Measurements from ENCODE around the gene LUZP1.

LUZP1 gene

GRCh38 chr1:23168445-23169194 lies at the start of gene LUZP1:
Gene LUZP1, minus strand, starts transcription at chr1:23168856.
- ChIA-PET CTCF (interaction anchor here (1.0 to 18.6 kb wide), 5 partner anchors 9 to 68 kb away, joined by 3 to 174 read pairs (median 21); no protein-coding TSS in a partner anchor), POLR2A (interaction anchor here (0.6 to 1.2 kb wide), 6 partner anchors 8 to 1698 kb away, joined by 3 to 4 read pairs (median 3); no protein-coding TSS in a partner anchor)
- peak; percentile 7 for TF ChIP-seq CTCF (IDR thresholded peaks at IDR 0.05; ENCODE audit: insufficient read depth, low read length, missing control alignments)
- H3K4me3 ChIP-seq (ENCODE audit: low read depth, low read length) = peak within 1 kb of the TSS; percentile 85
- DNase-seq (ENCODE audit: low read depth, low spot score) = no peak

GRCh38 chr1:23217421-23218115 lies 48.9 kb upstream of the LUZP1 start, which contains the start of gene HTR1D:
Gene HTR1D, minus strand, starts transcription at chr1:23217502. Its CDS starts 23,283 bp downstream, at chr1:23194219.
- ChIA-PET POLR2A (no interaction called here), CTCF (interaction anchor here (0.9 to 2.6 kb wide), 6 partner anchors 9 to 118 kb away, joined by 3 to 10 read pairs (median 4); no protein-coding TSS in a partner anchor)
- TF ChIP-seq CTCF (IDR thresholded peaks at IDR 0.05; ENCODE audit: insufficient read depth, low read length, missing control alignments) = no peak
- DNase-seq (ENCODE audit: low read depth, low spot score) = no peak
- peak within 1 kb of the TSS; percentile 40 for H3K4me3 ChIP-seq (ENCODE audit: low read depth, low read length)

- no peak for DNase-seq (ENCODE audit: low read depth, low spot score)
- TF ChIP-seq CTCF (IDR thresholded peaks at IDR 0.05; ENCODE audit: insufficient read depth, low read length, missing control alignments) = peak; percentile 65
- peak overlapping the region; percentile 40 for H3K4me3 ChIP-seq (ENCODE audit: low read depth, low read length)
- CTCF ChIA-PET = interaction anchor here (0.8 to 2.6 kb wide), 11 partner anchors 8 to 117 kb away, joined by 3 to 10 read pairs (median 4); partner anchors contain the start of gene LUZP1
- POLR2A ChIA-PET = no interaction called here
These were observed 48.2 kb upstream of the LUZP1 start for GRCh38 chr1:23216771-23217420.

GRCh38 chr1:23215751-23216449 lies 47.2 kb upstream of the LUZP1 start:
- H3K4me3 ChIP-seq (ENCODE audit: low read depth, low read length) = no peak overlapping the region
- TF ChIP-seq CTCF (IDR thresholded peaks at IDR 0.05; ENCODE audit: insufficient read depth, low read length, missing control alignments) = no peak
- ChIA-PET POLR2A (no interaction called here), CTCF (interaction anchor here (0.8 to 2.6 kb wide), 10 partner anchors 9 to 116 kb away, joined by 3 to 10 read pairs (median 4); partner anchors contain the start of gene LUZP1)
- DNase-seq (ENCODE audit: low read depth, low spot score) = no peak

- POLR2A ChIA-PET = no interaction called here
- CTCF ChIA-PET = interaction anchor here (1.1 to 1.8 kb wide), 2 partner anchors 13 to 31 kb away, joined by 3 to 5 read pairs; no protein-coding TSS in a partner anchor
- DNase-seq (ENCODE audit: low read depth, low spot score) = no peak
- no peak for TF ChIP-seq CTCF (IDR thresholded peaks at IDR 0.05; ENCODE audit: insufficient read depth, low read length, missing control alignments)
- no peak overlapping the region for H3K4me3 ChIP-seq (ENCODE audit: low read depth, low read length)
These were observed 46.6 kb upstream of the LUZP1 start for GRCh38 chr1:23215291-23215690.

Measured in AG04449 (cell line).